Gastrocnemius medialis (tissue), 4 donors: Measurements from ENCODE around the gene BSDC1. TPM values are rescaled to one million over a fixed set of nuclear protein-coding genes. Genes with fewer than 3 reads are reported as not detected.

Experiments used
- ATAC-seq, 2 donors: fragments of 150-250 bp; one replicate each; pipeline ENCODE4 v1.9.1; 2016
- DNase-seq, 2 donors: peaks; one replicate each; pipeline ENCODE4 v3.0.0-alpha.2; 2019
- H3K27ac ChIP-seq, 4 donors: fragments of 200-600 bp; sonication (generic); 1 replicate in 1 of 4; 2 replicates in 3 of 4; pipeline ENCODE4 v1.5.1; 2016 to 2018; ENCODE audit warnings: mild to moderate bottlenecking in 2 of 4, moderate library complexity in 1 of 4
- H3K27me3 ChIP-seq, 3 donors: fragments of 200-600 bp; sonication (generic) in 2 of 3; 1 replicate in 1 of 3; 2 replicates in 2 of 3; pipeline versions ENCODE4 v1.5.1 to v1.6.0; 2016 to 2019; ENCODE audit warnings: mild to moderate bottlenecking in 1 of 3, moderate library complexity in 1 of 3
- H3K36me3 ChIP-seq, 2 donors: fragments of 200-600 bp; sonication (generic) in 1 of 2; one replicate each; pipeline ENCODE4 v1.5.1; 2017 to 2018
- H3K4me1 ChIP-seq, 2 donors: fragments of 200-600 bp; sonication (generic) in 1 of 2; one replicate each; pipeline ENCODE4 v1.5.1; 2016 to 2017; ENCODE audit warnings: mild to moderate bottlenecking in 2 of 2
- H3K4me3 ChIP-seq, 4 donors: fragments of 200-600 bp; sonication (generic) in 3 of 4; 1 replicate in 1 of 4; 2 replicates in 3 of 4; pipeline ENCODE4 v1.5.1; 2016 to 2019; ENCODE audit warnings: mild to moderate bottlenecking in 2 of 4
- H3K9me3 ChIP-seq, 3 donors: fragments of 200-600 bp; sonication (generic) in 2 of 3; 1 replicate in 1 of 3; 2 replicates in 2 of 3; pipeline ENCODE4 v1.5.1; 2016 to 2019
- POLR2A ChIP-seq, 2 donors: fragments of 450-650 bp; IDR thresholded peaks; one replicate each; pipeline ENCODE4 v1.6.1; 2017; ENCODE audit warnings: antibody characterized with exemption in 2 of 2, mild to moderate bottlenecking in 2 of 2, moderate library complexity in 2 of 2
- in situ Hi-C, 4 donors: fragments of 200-750 bp; cut with MboI; loops; one replicate each; pipeline versions ENCODE4 v1.15.0 to v1.8.0; 2017; ENCODE audit warnings: low sequenced_read_pairs in 4 of 4
- intact Hi-C: fragments of 100-400 bp; cut with DNase I; formaldehyde crosslinking; loops from one replicate; pipeline ENCODE4 v1.15.1; 2023; ENCODE audit warnings: low total_unique reads
- total RNA-seq, 4 donors: library from RNA; depleted of rRNA; stranded (reverse); fragments of >200 nt; gene quantifications; one replicate each; pipeline versions ENCODE4 v1.1.0 to v1.2.3, GENCODE V29; 2016
- TF ChIP-seq, protein P1 (sequence below), 5 experiments: fragments of 450-650 bp in 3 of 5; fragments of 200-600 bp in 2 of 5; sonication (generic) in 2 of 5; IDR thresholded peaks in 4 of 5; conservative IDR thresholded peaks in 1 of 5; 1 replicate in 4 of 5; 2 replicates in 1 of 5; pipeline ENCODE4 v1.5.1; 2016 to 2019; ENCODE audit warnings: antibody characterized with exemption in 5 of 5, mild to moderate bottlenecking in 3 of 5, moderate library complexity in 3 of 5

Gene BSDC1
- total RNA-seq, 4 donors from 2014 or later: 53.8 to 77.8 (median 62.1) TPM

GRCh38 chr1:32336591-32336932 is 57.7 kb downstream of the BSDC1 start:
- H3K36me3 ChIP-seq: peaks cover 0 to 13% of the 10 kb centered on the region in 2 donors
- H3K9me3 ChIP-seq: no peaks in the 10 kb centered on the region
- ATAC-seq (no peak), DNase-seq (no peak)
- in situ Hi-C loops: no loop called here
- H3K27ac ChIP-seq: peak overlapping the region in 3 of 4 donors; percentile 25 to 43 (median 39)
- TF ChIP-seq POLR2A (IDR thresholded peaks at IDR 0.05): no peak
- TF ChIP-seq, protein P1, sequence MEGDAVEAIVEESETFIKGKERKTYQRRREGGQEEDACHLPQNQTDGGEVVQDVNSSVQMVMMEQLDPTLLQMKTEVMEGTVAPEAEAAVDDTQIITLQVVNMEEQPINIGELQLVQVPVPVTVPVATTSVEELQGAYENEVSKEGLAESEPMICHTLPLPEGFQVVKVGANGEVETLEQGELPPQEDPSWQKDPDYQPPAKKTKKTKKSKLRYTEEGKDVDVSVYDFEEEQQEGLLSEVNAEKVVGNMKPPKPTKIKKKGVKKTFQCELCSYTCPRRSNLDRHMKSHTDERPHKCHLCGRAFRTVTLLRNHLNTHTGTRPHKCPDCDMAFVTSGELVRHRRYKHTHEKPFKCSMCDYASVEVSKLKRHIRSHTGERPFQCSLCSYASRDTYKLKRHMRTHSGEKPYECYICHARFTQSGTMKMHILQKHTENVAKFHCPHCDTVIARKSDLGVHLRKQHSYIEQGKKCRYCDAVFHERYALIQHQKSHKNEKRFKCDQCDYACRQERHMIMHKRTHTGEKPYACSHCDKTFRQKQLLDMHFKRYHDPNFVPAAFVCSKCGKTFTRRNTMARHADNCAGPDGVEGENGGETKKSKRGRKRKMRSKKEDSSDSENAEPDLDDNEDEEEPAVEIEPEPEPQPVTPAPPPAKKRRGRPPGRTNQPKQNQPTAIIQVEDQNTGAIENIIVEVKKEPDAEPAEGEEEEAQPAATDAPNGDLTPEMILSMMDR (IDR thresholded peaks at IDR 0.05 in 4 of 5, conservative IDR thresholded peaks at IDR 0.05 in 1 of 5): no peak
- intact Hi-C loops: loop anchor here (1.0 kb wide), 1 partner anchor 15 kb away; no protein-coding TSS in a partner anchor
- peaks cover 4 to 6% of the 10 kb centered on the region in 2 donors for H3K4me1 ChIP-seq
- no peaks in the 10 kb centered on the region for H3K27me3 ChIP-seq
- H3K4me3 ChIP-seq: peak overlapping the region; percentile 58 to 74 (median 66)

- H3K4me1 ChIP-seq: peaks cover 4 to 6% of the 10 kb centered on the region in 2 donors
- intact Hi-C loops: loop anchor here (1.0 to 2.0 kb wide), 3 partner anchors 15 to 43 kb away; partner anchors contain the start of gene HDAC1
- H3K27me3 ChIP-seq: no peaks in the 10 kb centered on the region
- H3K36me3 ChIP-seq: peaks cover 0 to 19% of the 10 kb centered on the region in 2 donors
- no peaks in the 10 kb centered on the region for H3K9me3 ChIP-seq
- DNase-seq (peak; percentile 31 to 45), ATAC-seq (peak; percentile 66 to 68)
- H3K4me3 ChIP-seq: peak within 1 kb of the TSS; percentile 58 to 74 (median 66)
- in situ Hi-C loops: no loop called here
- TF ChIP-seq, protein P1 (IDR thresholded peaks at IDR 0.05 in 4 of 5, conservative IDR thresholded peaks at IDR 0.05 in 1 of 5): no peak
- TF ChIP-seq POLR2A (IDR thresholded peaks at IDR 0.05): peak; percentile 81 to 90
- peak within 1 kb of the TSS; percentile 29 to 62 (median 51) for H3K27ac ChIP-seq
Observed at GRCh38 chr1:32335790-32336590, 58.3 kb downstream of the BSDC1 start, which contains the start of gene MARCKSL1. Gene MARCKSL1 (minus strand): TSS chr1:32336233. CDS start chr1:32336033, 200 bp downstream.

DNA sequence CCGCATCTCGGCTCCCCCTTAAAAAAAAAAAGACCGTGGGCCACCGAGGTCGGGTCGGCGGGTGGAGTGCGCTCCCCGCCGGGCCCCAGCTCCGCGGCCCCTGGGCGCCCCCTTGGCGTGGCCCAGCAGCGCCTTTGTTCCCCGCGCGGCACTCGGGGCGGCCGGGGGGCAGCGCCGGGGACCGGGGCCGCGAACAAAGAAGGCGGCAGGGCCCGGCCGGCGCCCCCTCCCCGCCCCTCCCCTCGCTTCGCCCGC is 58.8 kb downstream of the BSDC1 start:
- DNase-seq (no peak), ATAC-seq (peak in 1 of 2 donors; percentile 5)
- Histone ChIP-seq H3K27me3 (no peaks in the 10 kb centered on the region), H3K4me3 (peak overlapping the region; percentile 52 to 74 (median 64)), H3K27ac (peak overlapping the region in 3 of 4 donors; percentile 33 to 62 (median 40)), H3K36me3 (peaks cover 0 to 23% of the 10 kb centered on the region in 2 donors), H3K4me1 (peaks cover 4 to 6% of the 10 kb centered on the region in 2 donors), H3K9me3 (no peaks in the 10 kb centered on the region)
- in situ Hi-C loops (no loop called here), intact Hi-C loops (loop anchor here (1.0 to 2.0 kb wide), 2 partner anchors 28 to 43 kb away; partner anchors contain the start of gene HDAC1)
- TF ChIP-seq, protein P1 (IDR thresholded peaks at IDR 0.05 in 4 of 5, conservative IDR thresholded peaks at IDR 0.05 in 1 of 5): no peak
- TF ChIP-seq POLR2A (IDR thresholded peaks at IDR 0.05): no peak

DNA sequence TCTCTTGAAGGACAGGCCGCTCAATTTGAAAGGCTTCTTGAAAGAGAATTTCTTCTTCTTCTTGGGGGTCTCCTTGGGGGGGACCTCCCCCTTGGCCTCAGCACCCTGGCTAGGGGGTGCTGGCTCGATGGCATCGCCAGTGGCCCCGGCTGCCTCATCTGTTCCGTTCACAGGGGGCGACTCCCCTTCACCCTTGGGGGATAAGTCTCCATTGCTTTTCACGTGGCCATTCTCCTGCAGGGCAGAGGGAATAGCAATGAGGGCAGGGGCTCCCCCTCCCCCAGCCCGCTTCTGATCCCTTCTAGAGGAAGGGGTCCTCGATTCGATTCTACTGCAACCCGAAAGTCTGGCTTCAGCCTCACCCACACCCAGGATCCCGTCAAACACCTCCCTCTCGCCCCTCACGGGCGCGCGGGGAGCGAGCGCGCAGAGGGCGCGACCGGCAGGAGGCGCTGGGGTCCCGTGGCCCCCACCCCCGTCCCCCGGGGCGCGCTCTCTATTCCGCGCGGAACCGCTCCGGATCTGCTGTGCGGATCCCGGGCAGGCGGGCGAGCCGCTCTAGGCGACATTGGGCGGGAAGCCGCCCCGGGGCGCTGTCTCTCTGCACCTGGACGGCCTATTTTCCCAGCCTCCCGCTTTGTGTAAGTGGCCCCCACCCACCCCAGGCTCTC is 59.2 kb downstream of the BSDC1 start:
- Histone ChIP-seq H3K4me3 (peak overlapping the region; percentile 52 to 74 (median 64)), H3K4me1 (peaks cover 4 to 6% of the 10 kb centered on the region in 2 donors), H3K27me3 (no peaks in the 10 kb centered on the region), H3K27ac (peak overlapping the region in 3 of 4 donors; percentile 33 to 62 (median 40)), H3K36me3 (peaks cover 0 to 23% of the 10 kb centered on the region in 2 donors), H3K9me3 (no peaks in the 10 kb centered on the region)
- TF ChIP-seq, protein P1 (IDR thresholded peaks at IDR 0.05 in 4 of 5, conservative IDR thresholded peaks at IDR 0.05 in 1 of 5): peak; percentile 18 to 65 (median 55)
- TF ChIP-seq POLR2A (IDR thresholded peaks at IDR 0.05): no peak
- in situ Hi-C loops (no loop called here), intact Hi-C loops (loop anchor here (1.0 to 2.0 kb wide), 2 partner anchors 28 to 42 kb away; partner anchors contain the start of gene HDAC1)
- DNase-seq (no peak), ATAC-seq (peak; percentile 27 to 54)
